Mesenchymal stem cell (in vitro differentiated cells and primary cell): ENCODE results near the gene RNF212B.

Source experiments
- DNase-seq: peaks from one replicate; pipeline ENCODE4 v3.0.0-alpha.2; 2013
- H2AFZ ChIP-seq: one replicate; pipeline ENCODE4 v1.6.1; 2013; ENCODE audit warnings: low read depth, mild to moderate bottlenecking, control low read depth, inconsistent platforms, low read length, moderate library complexity
- H2AK5ac ChIP-seq: 2 replicates; pipeline ENCODE4 v1.6.1; 2013; ENCODE audit warnings: low read length, moderate library complexity, mild to moderate bottlenecking, inconsistent platforms; ENCODE audit not compliant: severe bottlenecking
- H2BK120ac ChIP-seq: one replicate; pipeline ENCODE4 v1.6.1; 2013; ENCODE audit warnings: low read depth, mild to moderate bottlenecking, inconsistent platforms, low read length, moderate library complexity
- H2BK12ac ChIP-seq, 2 experiments: one replicate each; pipeline ENCODE4 v1.6.1; 2013; ENCODE audit warnings: inconsistent platforms in 2 of 2, low read length in 2 of 2, mild to moderate bottlenecking in 2 of 2, moderate library complexity in 2 of 2, control low read depth in 1 of 2
- H2BK15ac ChIP-seq: one replicate; pipeline ENCODE4 v1.6.1; 2013; ENCODE audit warnings: mild to moderate bottlenecking, low read depth, inconsistent platforms; ENCODE audit not compliant: poor library complexity, severe bottlenecking
- H2BK5ac ChIP-seq: 2 replicates; pipeline ENCODE4 v1.6.1; 2013; ENCODE audit warnings: low read depth, mild to moderate bottlenecking, low read length, control low read depth, inconsistent platforms; ENCODE audit not compliant: poor library complexity, severe bottlenecking
- H3K14ac ChIP-seq, 2 experiments: one replicate each; pipeline ENCODE4 v1.6.1; 2013; ENCODE audit warnings: inconsistent platforms in 2 of 2, low read length in 2 of 2, control low read depth in 1 of 2, mild to moderate bottlenecking in 1 of 2, moderate library complexity in 1 of 2
- H3K18ac ChIP-seq, 2 experiments: one replicate each; pipeline ENCODE4 v1.6.1; 2013; ENCODE audit warnings: inconsistent platforms in 2 of 2, low read length in 2 of 2, control low read depth in 1 of 2, low read depth in 1 of 2, mild to moderate bottlenecking in 1 of 2
- H3K23ac ChIP-seq, 2 experiments: one replicate each; pipeline ENCODE4 v1.6.1; 2013; ENCODE audit warnings: inconsistent platforms in 2 of 2, low read length in 2 of 2, mild to moderate bottlenecking in 2 of 2, moderate library complexity in 2 of 2, control low read depth in 1 of 2
- H3K27ac ChIP-seq: 2 replicates; pipeline ENCODE4 v1.5.1; 2013; ENCODE audit warnings: mild to moderate bottlenecking, moderate library complexity, low read length, control low read depth, inconsistent platforms; ENCODE audit not compliant: poor library complexity, severe bottlenecking
- H3K27me3 ChIP-seq, 2 experiments: 2 replicates each; pipeline versions ENCODE4 v1.6.1 to v1.7.0; 2013; ENCODE audit warnings: low read length in 2 of 2, mild to moderate bottlenecking in 2 of 2, moderate library complexity in 2 of 2, control low read depth in 1 of 2, inconsistent platforms in 1 of 2; ENCODE audit not compliant: control insufficient read depth in 1 of 2, insufficient read depth in 1 of 2
- H3K36me3 ChIP-seq, 2 experiments: 2 replicates each; pipeline versions ENCODE4 v1.6.1 to v1.7.0; 2013; ENCODE audit warnings: low read length in 2 of 2, control low read depth in 1 of 2, inconsistent platforms in 1 of 2, low read depth in 1 of 2, mild to moderate bottlenecking in 1 of 2; ENCODE audit not compliant: insufficient read depth in 2 of 2, control insufficient read depth in 1 of 2
- H3K4ac ChIP-seq, 2 experiments: one replicate each; pipeline ENCODE4 v1.6.1; 2013; ENCODE audit warnings: inconsistent platforms in 2 of 2, low read length in 2 of 2, mild to moderate bottlenecking in 2 of 2, moderate library complexity in 2 of 2, control low read depth in 1 of 2, low read depth in 1 of 2
- H3K4me1 ChIP-seq: 2 replicates; pipeline ENCODE4 v1.6.1; 2013; ENCODE audit warnings: low read depth, low read length, control low read depth; ENCODE audit not compliant: control insufficient read depth, insufficient read depth
- H3K4me2 ChIP-seq: 2 replicates; pipeline ENCODE4 v1.6.1; 2013; ENCODE audit warnings: low read length, mild to moderate bottlenecking, inconsistent platforms; ENCODE audit not compliant: poor library complexity, severe bottlenecking
- H3K4me3 ChIP-seq, 2 experiments: 2 replicates each; pipeline versions ENCODE4 v1.5.1 to v1.7.0; 2013; ENCODE audit warnings: low read length in 2 of 2, mild to moderate bottlenecking in 2 of 2, control low read depth in 1 of 2, low read depth in 1 of 2; ENCODE audit not compliant: insufficient read depth in 1 of 2
- H3K79me1 ChIP-seq: replicated peaks from 2 replicates; pipeline ENCODE4 v1.6.1; 2013; ENCODE audit warnings: mild to moderate bottlenecking, control low read depth, low read length, inconsistent platforms; ENCODE audit not compliant: poor library complexity, severe bottlenecking
- H3K9ac ChIP-seq: 2 replicates; pipeline ENCODE4 v1.7.0; 2013; ENCODE audit warnings: mild to moderate bottlenecking, low read length, moderate library complexity
- H3K9me3 ChIP-seq: 2 replicates; pipeline ENCODE4 v1.7.0; 2013; ENCODE audit warnings: mild to moderate bottlenecking, low read length; ENCODE audit not compliant: control insufficient read depth
- H4K8ac ChIP-seq: one replicate; pipeline ENCODE4 v1.6.1; 2013; ENCODE audit warnings: inconsistent platforms, mild to moderate bottlenecking, low read length, moderate library complexity
- H4K91ac ChIP-seq: one replicate; pipeline ENCODE4 v1.6.1; 2013; ENCODE audit warnings: mild to moderate bottlenecking, low read length, inconsistent platforms
- whole genome bisulfite sequencing: methylation state at CpG from one replicate; pipeline ENCODE4 v1.1.7; 2013; ENCODE audit warnings: mixed read lengths; 5-methylcytosine and 5-hydroxymethylcytosine counted together

RNF212B gene

GRCh38 chr14:23296012-23296777 is 58.5 kb downstream of the RNF212B start:
- Histone ChIP-seq H2BK15ac (no peak overlapping the region), H2BK120ac (no peak overlapping the region), H2AFZ (no peak overlapping the region), H2BK5ac (no peak overlapping the region), H3K27ac (no peak overlapping the region), H3K4ac (no peak overlapping the region), H3K4me1 (peaks cover 4% of the 10 kb centered on the region), H2AK5ac (no peak overlapping the region), H3K23ac (no peak overlapping the region), H3K9ac (peak overlapping the region; percentile 32), H4K8ac (no peak overlapping the region), H4K91ac (no peak overlapping the region), H3K79me1 (peaks cover 8% of the 10 kb centered on the region), H3K27me3 (peaks cover 5 to 6% of the 10 kb centered on the region in 2 experiments), H3K4me2 (no peak overlapping the region), H3K18ac (no peak overlapping the region), H3K36me3 (peaks cover 6 to 8% of the 10 kb centered on the region in 2 experiments), H3K4me3 (no peak overlapping the region), H2BK12ac (no peak overlapping the region), H3K9me3 (no peaks in the 10 kb centered on the region), H3K14ac (no peak overlapping the region)
- DNase-seq, result no peak
- 98% methylated on average over 7 of the region's 7 CpGs for WGBS

GRCh38 chr14:23297096-23297495 is 59.4 kb downstream of the RNF212B start:
- Histone ChIP-seq H3K4me2 (no peak overlapping the region), H2BK12ac (no peak overlapping the region), H3K18ac (no peak overlapping the region), H2BK120ac (no peak overlapping the region), H3K9ac (no peak overlapping the region), H3K4ac (no peak overlapping the region), H4K8ac (no peak overlapping the region), H3K27ac (no peak overlapping the region), H2BK5ac (no peak overlapping the region), H3K4me1 (peaks cover 7% of the 10 kb centered on the region), H4K91ac (no peak overlapping the region), H3K36me3 (peaks cover 6 to 8% of the 10 kb centered on the region in 2 experiments), H2AK5ac (no peak overlapping the region), H3K14ac (no peak overlapping the region), H3K4me3 (no peak overlapping the region), H2BK15ac (no peak overlapping the region), H2AFZ (no peak overlapping the region), H3K23ac (no peak overlapping the region), H3K27me3 (peaks cover 5 to 6% of the 10 kb centered on the region in 2 experiments), H3K79me1 (peaks cover 8% of the 10 kb centered on the region), H3K9me3 (no peaks in the 10 kb centered on the region)
- no peak for DNase-seq
- 95% methylated on average over 7 of the region's 7 CpGs for WGBS

GRCh38 chr14:23297611-23298277 is 60.0 kb downstream of the RNF212B start:
- H2BK5ac ChIP-seq, result no peak overlapping the region
- no peak overlapping the region for H3K27ac ChIP-seq
- 96% methylated on average over 6 of the region's 7 CpGs for WGBS
- H2BK15ac ChIP-seq, result peak overlapping the region; percentile 38
- no peak overlapping the region for H2AK5ac ChIP-seq
- H3K4me3 ChIP-seq, result peak overlapping the region in 1 of 2 experiments; percentile 3
- H3K4me2 ChIP-seq, result no peak overlapping the region
- H2AFZ ChIP-seq, result no peak overlapping the region
- DNase-seq, result no peak
- no peaks in the 10 kb centered on the region for H3K9me3 ChIP-seq
- H3K18ac ChIP-seq, result no peak overlapping the region
- no peak overlapping the region for H2BK120ac ChIP-seq
- H3K14ac ChIP-seq, result no peak overlapping the region
- peaks cover 5 to 6% of the 10 kb centered on the region in 2 experiments for H3K27me3 ChIP-seq
- no peak overlapping the region for H3K4ac ChIP-seq
- peaks cover 8% of the 10 kb centered on the region for H3K79me1 ChIP-seq
- no peak overlapping the region for H3K23ac ChIP-seq
- H3K4me1 ChIP-seq, result peaks cover 10% of the 10 kb centered on the region
- H4K8ac ChIP-seq, result peak overlapping the region; percentile 16
- H3K36me3 ChIP-seq, result peaks cover 6 to 8% of the 10 kb centered on the region in 2 experiments
- peak overlapping the region; percentile 98 for H3K9ac ChIP-seq
- H4K91ac ChIP-seq, result no peak overlapping the region
- no peak overlapping the region for H2BK12ac ChIP-seq

- H3K9me3 ChIP-seq, result no peaks in the 10 kb centered on the region
- no peak overlapping the region for H3K27ac ChIP-seq
- peak overlapping the region in 1 of 2 experiments; percentile 100 for H3K4me3 ChIP-seq
- H3K27me3 ChIP-seq, result no peaks in the 10 kb centered on the region
- H2AK5ac ChIP-seq, result no peak overlapping the region
- WGBS, result no CpG with 5 or more reads among the region's 2 CpGs
- H3K23ac ChIP-seq, result no peak overlapping the region
- H2BK120ac ChIP-seq, result no peak overlapping the region
- H3K36me3 ChIP-seq, result peaks cover 6 to 8% of the 10 kb centered on the region in 2 experiments
- H2AFZ ChIP-seq, result no peak overlapping the region
- no peak overlapping the region for H3K4me2 ChIP-seq
- H3K4me1 ChIP-seq, result peaks cover 13% of the 10 kb centered on the region
- H4K91ac ChIP-seq, result no peak overlapping the region
- peak overlapping the region; percentile 98 for H3K9ac ChIP-seq
- no peak overlapping the region for H2BK12ac ChIP-seq
- no peak overlapping the region for H2BK15ac ChIP-seq
- H4K8ac ChIP-seq, result no peak overlapping the region
- DNase-seq, result peak; percentile 80
- H3K79me1 ChIP-seq, result peaks cover 9% of the 10 kb centered on the region
- no peak overlapping the region for H3K4ac ChIP-seq
- no peak overlapping the region for H3K14ac ChIP-seq
- H3K18ac ChIP-seq, result no peak overlapping the region
- no peak overlapping the region for H2BK5ac ChIP-seq
These were observed 61.6 kb downstream of the RNF212B start for GRCh38 chr14:23299211-23299957.
